ENCODE measurements around the gene DDX4.
"Not testable (repeated sequence)": the region's sequence is repeated elsewhere in the genome, so short reads cannot be mapped to it uniquely, and the experiment has no call there.

The DDX4 gene

GRCh38 chr5:55763746-55764420 lies 26.0 kb downstream of the DDX4 start:
- H3K9ac ChIP-seq (ENCODE audit: low read length), result no peak overlapping the region
- H3K36me3 ChIP-seq (ENCODE audit: control insufficient read depth, insufficient read depth, low read length), result no peaks in the 10 kb centered on the region
- no peaks in the 10 kb centered on the region for H3K9me3 ChIP-seq (ENCODE audit: control insufficient read depth, insufficient read depth, low read depth, low read length)
- H3K4me1 ChIP-seq (ENCODE audit: control insufficient read depth, insufficient read depth, low read length), result no peaks in the 10 kb centered on the region
- H3K4me3 ChIP-seq (ENCODE audit: low read depth, low read length), result no peak overlapping the region
- H3K27me3 ChIP-seq (ENCODE audit: control insufficient read depth, insufficient read depth, low read length), result no peaks in the 10 kb centered on the region
- H3K27ac ChIP-seq (ENCODE audit: low read depth, low read length), result no peak overlapping the region

- Histone ChIP-seq H3K27ac (ENCODE audit: low read depth, low read length) (no peak overlapping the region), H3K4me1 (ENCODE audit: control insufficient read depth, insufficient read depth, low read length) (peaks cover 19% of the 10 kb centered on the region; the same call in 1 of the 2 replicates), H3K36me3 (ENCODE audit: control insufficient read depth, insufficient read depth, low read length) (no peaks in the 10 kb centered on the region), H3K9ac (ENCODE audit: low read length) (no peak overlapping the region), H3K9me3 (ENCODE audit: control insufficient read depth, insufficient read depth, low read depth, low read length) (no peaks in the 10 kb centered on the region), H3K4me3 (ENCODE audit: low read depth, low read length) (no peak overlapping the region), H3K27me3 (ENCODE audit: control insufficient read depth, insufficient read depth, low read length) (no peaks in the 10 kb centered on the region)
Measured at GRCh38 chr5:55768279-55768678, 30.4 kb downstream of the DDX4 start.

GRCh38 chr5:55771175-55771655 lies 33.4 kb downstream of the DDX4 start:
- Histone ChIP-seq H3K4me3 (ENCODE audit: low read depth, low read length) (no peak overlapping the region), H3K9ac (ENCODE audit: low read length) (no peak overlapping the region), H3K27me3 (ENCODE audit: control insufficient read depth, insufficient read depth, low read length) (no peaks in the 10 kb centered on the region), H3K9me3 (ENCODE audit: control insufficient read depth, insufficient read depth, low read depth, low read length) (no peaks in the 10 kb centered on the region), H3K36me3 (ENCODE audit: control insufficient read depth, insufficient read depth, low read length) (no peaks in the 10 kb centered on the region), H3K4me1 (ENCODE audit: control insufficient read depth, insufficient read depth, low read length) (peaks cover 19% of the 10 kb centered on the region; the same call in 1 of the 2 replicates), H3K27ac (ENCODE audit: low read depth, low read length) (no peak overlapping the region)

- H3K27me3 ChIP-seq (ENCODE audit: control insufficient read depth, insufficient read depth, low read length), result no peaks in the 10 kb centered on the region
- no peak overlapping the region for H3K9ac ChIP-seq (ENCODE audit: low read length)
- H3K27ac ChIP-seq (ENCODE audit: low read depth, low read length), result no peak overlapping the region
- no peak overlapping the region for H3K4me3 ChIP-seq (ENCODE audit: low read depth, low read length)
- H3K4me1 ChIP-seq (ENCODE audit: control insufficient read depth, insufficient read depth, low read length), result peaks cover 19% of the 10 kb centered on the region; the same call in 1 of the 2 replicates
- H3K36me3 ChIP-seq (ENCODE audit: control insufficient read depth, insufficient read depth, low read length), result no peaks in the 10 kb centered on the region
- no peaks in the 10 kb centered on the region for H3K9me3 ChIP-seq (ENCODE audit: control insufficient read depth, insufficient read depth, low read depth, low read length)
Measured at GRCh38 chr5:55773057-55773456, 35.2 kb downstream of the DDX4 start.

- no peaks in the 10 kb centered on the region for H3K27me3 ChIP-seq (ENCODE audit: control insufficient read depth, insufficient read depth, low read length)
- no peak overlapping the region for H3K4me3 ChIP-seq (ENCODE audit: low read depth, low read length)
- H3K9me3 ChIP-seq (ENCODE audit: control insufficient read depth, insufficient read depth, low read depth, low read length), result no peaks in the 10 kb centered on the region
- no peak overlapping the region for H3K27ac ChIP-seq (ENCODE audit: low read depth, low read length)
- peaks cover 2% of the 10 kb centered on the region; the same call in 1 of the 2 replicates for H3K4me1 ChIP-seq (ENCODE audit: control insufficient read depth, insufficient read depth, low read length)
- H3K36me3 ChIP-seq (ENCODE audit: control insufficient read depth, insufficient read depth, low read length), result no peaks in the 10 kb centered on the region
- H3K9ac ChIP-seq (ENCODE audit: low read length), result no peak overlapping the region
Measured at GRCh38 chr5:55777332-55777731, 39.5 kb downstream of the DDX4 start.

- H3K4me1 ChIP-seq (ENCODE audit: control insufficient read depth, insufficient read depth, low read length), result no peaks in the 10 kb centered on the region
- H3K9ac ChIP-seq (ENCODE audit: low read length), result no peak overlapping the region
- H3K9me3 ChIP-seq (ENCODE audit: control insufficient read depth, insufficient read depth, low read depth, low read length), result no peaks in the 10 kb centered on the region
- H3K27ac ChIP-seq (ENCODE audit: low read depth, low read length), result no peak overlapping the region
- no peaks in the 10 kb centered on the region for H3K36me3 ChIP-seq (ENCODE audit: control insufficient read depth, insufficient read depth, low read length)
- no peak overlapping the region for H3K4me3 ChIP-seq (ENCODE audit: low read depth, low read length)
- no peaks in the 10 kb centered on the region for H3K27me3 ChIP-seq (ENCODE audit: control insufficient read depth, insufficient read depth, low read length)
Measured at GRCh38 chr5:55800924-55801323, 63.1 kb downstream of the DDX4 start.

GRCh38 chr5:55808814-55809213 lies 71.0 kb downstream of the DDX4 start:
- H3K4me3 ChIP-seq (ENCODE audit: low read depth, low read length); H3K36me3 ChIP-seq (ENCODE audit: control insufficient read depth, insufficient read depth, low read length); H3K9ac ChIP-seq (ENCODE audit: low read length); H3K4me1 ChIP-seq (ENCODE audit: control insufficient read depth, insufficient read depth, low read length); H3K27me3 ChIP-seq (ENCODE audit: control insufficient read depth, insufficient read depth, low read length); H3K27ac ChIP-seq (ENCODE audit: low read depth, low read length): not testable (repeated sequence)
- peaks cover 14% of the 10 kb centered on the region for H3K9me3 ChIP-seq (ENCODE audit: control insufficient read depth, insufficient read depth, low read depth, low read length)

- not testable (repeated sequence) for H3K36me3 ChIP-seq (ENCODE audit: control insufficient read depth, insufficient read depth, low read length); H3K9ac ChIP-seq (ENCODE audit: low read length); H3K9me3 ChIP-seq (ENCODE audit: control insufficient read depth, insufficient read depth, low read depth, low read length); H3K4me1 ChIP-seq (ENCODE audit: control insufficient read depth, insufficient read depth, low read length); H3K4me3 ChIP-seq (ENCODE audit: low read depth, low read length); H3K27ac ChIP-seq (ENCODE audit: low read depth, low read length); H3K27me3 ChIP-seq (ENCODE audit: control insufficient read depth, insufficient read depth, low read length)
Measured at GRCh38 chr5:55815939-55816338, 78.1 kb downstream of the DDX4 start.

- no peak overlapping the region for H3K27ac ChIP-seq (ENCODE audit: low read depth, low read length)
Measured at GRCh38 chr5:55816342-55816741, 78.5 kb downstream of the DDX4 start.

GRCh38 chr5:55817030-55817429 lies 79.2 kb downstream of the DDX4 start:
- no peak overlapping the region for H3K9ac ChIP-seq (ENCODE audit: low read length)
- H3K4me1 ChIP-seq (ENCODE audit: control insufficient read depth, insufficient read depth, low read length), result no peaks in the 10 kb centered on the region
- no peak overlapping the region for H3K27ac ChIP-seq (ENCODE audit: low read depth, low read length)
- H3K27me3 ChIP-seq (ENCODE audit: control insufficient read depth, insufficient read depth, low read length), result peaks cover 12% of the 10 kb centered on the region; the same call in 1 of the 2 replicates
- H3K9me3 ChIP-seq (ENCODE audit: control insufficient read depth, insufficient read depth, low read depth, low read length), result no peaks in the 10 kb centered on the region
- H3K4me3 ChIP-seq (ENCODE audit: low read depth, low read length), result no peak overlapping the region
- no peaks in the 10 kb centered on the region for H3K36me3 ChIP-seq (ENCODE audit: control insufficient read depth, insufficient read depth, low read length)

More at GRCh38 chr5:55816342-55816741, 78.5 kb downstream of the DDX4 start:
- no peaks in the 10 kb centered on the region for H3K9me3 ChIP-seq (ENCODE audit: control insufficient read depth, insufficient read depth, low read depth, low read length)
- H3K4me3 ChIP-seq (ENCODE audit: low read depth, low read length), result no peak overlapping the region
- no peaks in the 10 kb centered on the region for H3K4me1 ChIP-seq (ENCODE audit: control insufficient read depth, insufficient read depth, low read length)
- H3K36me3 ChIP-seq (ENCODE audit: control insufficient read depth, insufficient read depth, low read length), result no peaks in the 10 kb centered on the region
- no peak overlapping the region for H3K9ac ChIP-seq (ENCODE audit: low read length)
- H3K27me3 ChIP-seq (ENCODE audit: control insufficient read depth, insufficient read depth, low read length), result peaks cover 5% of the 10 kb centered on the region; the same call in 1 of the 2 replicates

GRCh38 chr5:55820488-55820887 lies 82.6 kb downstream of the DDX4 start:
- Histone ChIP-seq H3K9me3 (ENCODE audit: control insufficient read depth, insufficient read depth, low read depth, low read length) (no peaks in the 10 kb centered on the region), H3K4me1 (ENCODE audit: control insufficient read depth, insufficient read depth, low read length) (no peaks in the 10 kb centered on the region; the same call in 1 of the 2 replicates), H3K27me3 (ENCODE audit: control insufficient read depth, insufficient read depth, low read length) (peaks cover 24% of the 10 kb centered on the region), H3K27ac (ENCODE audit: low read depth, low read length) (no peak overlapping the region), H3K4me3 (ENCODE audit: low read depth, low read length) (no peak overlapping the region), H3K36me3 (ENCODE audit: control insufficient read depth, insufficient read depth, low read length) (no peaks in the 10 kb centered on the region), H3K9ac (ENCODE audit: low read length) (no peak overlapping the region)

Measured in HUES6 (cell line).